HepG2 (cell line): Measurements from ENCODE around the gene DCTN1. TPM values are rescaled to one million over a fixed set of nuclear protein-coding genes. Genes with fewer than 3 reads are reported as not detected.

Experiments
- CEBPZ ChIP-seq: IDR thresholded peaks from 2 replicates; pipeline ENCODE4 v1.6.1; 2012; ENCODE audit warnings: low read length, improper control_type of control experiment
- DNMT3B ChIP-seq: conservative IDR thresholded peaks from 2 replicates; pipeline ENCODE4 v1.6.1; 2016; ENCODE audit warnings: missing biosample characterization, control low read depth
- HNRNPK ChIP-seq: fragments of 200-400 bp; formaldehyde crosslinking; IDR thresholded peaks from 2 replicates; pipeline ENCODE4 v1.6.1; 2018; ENCODE audit warnings: low read length, low read depth, moderate library complexity, mild to moderate bottlenecking; ENCODE audit not compliant: poor library complexity, severe bottlenecking
- IRF2 ChIP-seq: IDR thresholded peaks from 2 replicates; pipeline ENCODE4 v1.6.1; 2018; ENCODE audit warnings: missing genetic modification reagents, missing compliant biosample characterization
- ISX ChIP-seq: sonication (generic); formaldehyde crosslinking; conservative IDR thresholded peaks from 2 replicates; pipeline ENCODE4 v1.5.0; 2020; ENCODE audit warnings: missing genetic modification reagents
- MEF2D ChIP-seq: sonication (generic); formaldehyde crosslinking; IDR thresholded peaks from 2 replicates; pipeline ENCODE4 v1.5.1; 2020; ENCODE audit warnings: mild to moderate bottlenecking, missing genetic modification reagents
- NR2F2 ChIP-seq: IDR thresholded peaks from 2 replicates; pipeline ENCODE4 v1.6.1; 2012; ENCODE audit warnings: low read depth, inconsistent platforms, borderline replicate concordance
- SNAPC2 ChIP-seq: sonication (generic); formaldehyde crosslinking; IDR thresholded peaks from 2 replicates; pipeline ENCODE4 v1.8.1; 2022; ENCODE audit warnings: mild to moderate bottlenecking, missing genetic modification reagents
- YY1 ChIP-seq: IDR thresholded peaks from 2 replicates; pipeline ENCODE4 v1.6.1; 2011; ENCODE audit warnings: low read length, low read depth, moderate library complexity, mild to moderate bottlenecking; ENCODE audit not compliant: insufficient read depth, insufficient replicate concordance
- ZNF275 ChIP-seq: sonication (generic); formaldehyde crosslinking; IDR thresholded peaks from 2 replicates; pipeline ENCODE4 v1.8.0; 2022; ENCODE audit warnings: missing genetic modification reagents, mild to moderate bottlenecking, inconsistent platforms, borderline replicate concordance
- ZNF616 ChIP-seq: sonication (generic); formaldehyde crosslinking; IDR thresholded peaks from 2 replicates; pipeline ENCODE4 v1.5.0; 2020; ENCODE audit warnings: low read depth, mild to moderate bottlenecking, missing genetic modification reagents
- polyA plus RNA-seq, 8 experiments: library from polyadenylated mRNA; depleted of rRNA in 3 of 8; stranded (reverse) in 7 of 8; unstranded in 1 of 8; fragments of >200 nt; fragmentation: Illumina TruSeq in 4 of 8; extraction: Trizol in 4 of 8; gene quantifications; 2 replicates each; pipeline versions ENCODE4 v1.2.1 to v1.2.3, GENCODE V29; 2011 to 2016; ENCODE audit warnings: low read depth in 4 of 8, missing spikeins in 1 of 8, mixed read lengths in 1 of 8; ENCODE audit not compliant: insufficient read depth in 1 of 8
- total RNA-seq, 5 experiments: library from RNA; depleted of rRNA; stranded (reverse); fragments of >200 nt; fragmentation: Illumina TruSeq; extraction: Trizol; gene quantifications; 2 replicates each; pipeline ENCODE4 v1.2.3, GENCODE V29; 2016; ENCODE audit warnings: low read depth in 1 of 5
- TF ChIP-seq, protein P1 (sequence below), 2 experiments: IDR thresholded peaks; 2 replicates each; pipeline ENCODE4 v1.6.1; 2011 to 2012; ENCODE audit warnings: low read length in 2 of 2, borderline replicate concordance in 1 of 2, low read depth in 1 of 2, mild to moderate bottlenecking in 1 of 2, moderate library complexity in 1 of 2
- TF ChIP-seq, protein P2 (sequence below): sonication (generic); formaldehyde crosslinking; IDR thresholded peaks from 2 replicates; pipeline ENCODE4 v1.5.1; 2020; ENCODE audit warnings: mild to moderate bottlenecking, missing genetic modification reagents, moderate library complexity
- TF ChIP-seq, protein P3 (sequence below): sonication (generic); formaldehyde crosslinking; IDR thresholded peaks from 2 replicates; pipeline ENCODE4 v1.5.0; 2020; ENCODE audit warnings: mild to moderate bottlenecking, missing genetic modification reagents, borderline replicate concordance

Gene DCTN1
- total and polyA plus RNA-seq, 2 of the 13 experiments (the other 11 are each of a cell fraction or from before 2014, with no cell fraction given), result 73.2 to 122 TPM

DNA sequence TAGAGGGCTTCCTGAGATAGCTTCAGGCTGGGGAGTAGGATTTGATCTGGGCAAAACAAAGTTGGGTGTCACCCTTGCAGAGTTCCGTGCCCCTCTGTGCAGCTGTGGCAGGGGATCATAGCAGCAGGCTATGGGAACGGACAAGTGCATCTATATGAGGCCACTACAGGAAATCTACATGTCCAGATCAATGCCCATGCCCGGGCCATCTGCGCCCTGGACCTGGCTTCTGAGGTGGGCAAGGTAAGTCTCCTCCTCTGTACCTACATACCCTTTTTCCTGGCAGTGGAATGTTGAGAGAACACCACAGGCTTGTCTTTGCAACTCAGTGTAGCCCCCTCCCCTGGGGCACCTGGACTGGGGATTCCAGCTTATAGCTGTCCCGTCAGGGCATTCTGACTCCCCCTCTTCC is 44.9 kb upstream of the DCTN1 start (continued):
- TF ChIP-seq ZNF275 (CRISPR knock-in tag) (0 out of 2 replicates have a peak, but pooled peaks have one; percentile 66), YY1 (peak; percentile 8), ZNF616 (CRISPR knock-in tag) (0 out of 2 replicates have a peak, but pooled peaks have one; percentile 41), DNMT3B (CRISPR knock-in tag) (peak; percentile 67; the same call in 1 of the 2 replicates), NR2F2 (no peak), SNAPC2 (CRISPR knock-in tag) (no peak), ISX (CRISPR knock-in tag) (no peak), HNRNPK (no peak), IRF2 (0 out of 2 replicates have a peak, but pooled peaks have one; percentile 0), CEBPZ (no peak), MEF2D (CRISPR knock-in tag) (peak; percentile 56; the same call in 1 of the 2 replicates)
- TF ChIP-seq, protein P1, sequence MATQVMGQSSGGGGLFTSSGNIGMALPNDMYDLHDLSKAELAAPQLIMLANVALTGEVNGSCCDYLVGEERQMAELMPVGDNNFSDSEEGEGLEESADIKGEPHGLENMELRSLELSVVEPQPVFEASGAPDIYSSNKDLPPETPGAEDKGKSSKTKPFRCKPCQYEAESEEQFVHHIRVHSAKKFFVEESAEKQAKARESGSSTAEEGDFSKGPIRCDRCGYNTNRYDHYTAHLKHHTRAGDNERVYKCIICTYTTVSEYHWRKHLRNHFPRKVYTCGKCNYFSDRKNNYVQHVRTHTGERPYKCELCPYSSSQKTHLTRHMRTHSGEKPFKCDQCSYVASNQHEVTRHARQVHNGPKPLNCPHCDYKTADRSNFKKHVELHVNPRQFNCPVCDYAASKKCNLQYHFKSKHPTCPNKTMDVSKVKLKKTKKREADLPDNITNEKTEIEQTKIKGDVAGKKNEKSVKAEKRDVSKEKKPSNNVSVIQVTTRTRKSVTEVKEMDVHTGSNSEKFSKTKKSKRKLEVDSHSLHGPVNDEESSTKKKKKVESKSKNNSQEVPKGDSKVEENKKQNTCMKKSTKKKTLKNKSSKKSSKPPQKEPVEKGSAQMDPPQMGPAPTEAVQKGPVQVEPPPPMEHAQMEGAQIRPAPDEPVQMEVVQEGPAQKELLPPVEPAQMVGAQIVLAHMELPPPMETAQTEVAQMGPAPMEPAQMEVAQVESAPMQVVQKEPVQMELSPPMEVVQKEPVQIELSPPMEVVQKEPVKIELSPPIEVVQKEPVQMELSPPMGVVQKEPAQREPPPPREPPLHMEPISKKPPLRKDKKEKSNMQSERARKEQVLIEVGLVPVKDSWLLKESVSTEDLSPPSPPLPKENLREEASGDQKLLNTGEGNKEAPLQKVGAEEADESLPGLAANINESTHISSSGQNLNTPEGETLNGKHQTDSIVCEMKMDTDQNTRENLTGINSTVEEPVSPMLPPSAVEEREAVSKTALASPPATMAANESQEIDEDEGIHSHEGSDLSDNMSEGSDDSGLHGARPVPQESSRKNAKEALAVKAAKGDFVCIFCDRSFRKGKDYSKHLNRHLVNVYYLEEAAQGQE (IDR thresholded peaks at IDR 0.05; ENCODE audit: borderline replicate concordance in 1 of 2, low read depth in 1 of 2, low read length in 2 of 2), result no peak
- TF ChIP-seq, protein P2, sequence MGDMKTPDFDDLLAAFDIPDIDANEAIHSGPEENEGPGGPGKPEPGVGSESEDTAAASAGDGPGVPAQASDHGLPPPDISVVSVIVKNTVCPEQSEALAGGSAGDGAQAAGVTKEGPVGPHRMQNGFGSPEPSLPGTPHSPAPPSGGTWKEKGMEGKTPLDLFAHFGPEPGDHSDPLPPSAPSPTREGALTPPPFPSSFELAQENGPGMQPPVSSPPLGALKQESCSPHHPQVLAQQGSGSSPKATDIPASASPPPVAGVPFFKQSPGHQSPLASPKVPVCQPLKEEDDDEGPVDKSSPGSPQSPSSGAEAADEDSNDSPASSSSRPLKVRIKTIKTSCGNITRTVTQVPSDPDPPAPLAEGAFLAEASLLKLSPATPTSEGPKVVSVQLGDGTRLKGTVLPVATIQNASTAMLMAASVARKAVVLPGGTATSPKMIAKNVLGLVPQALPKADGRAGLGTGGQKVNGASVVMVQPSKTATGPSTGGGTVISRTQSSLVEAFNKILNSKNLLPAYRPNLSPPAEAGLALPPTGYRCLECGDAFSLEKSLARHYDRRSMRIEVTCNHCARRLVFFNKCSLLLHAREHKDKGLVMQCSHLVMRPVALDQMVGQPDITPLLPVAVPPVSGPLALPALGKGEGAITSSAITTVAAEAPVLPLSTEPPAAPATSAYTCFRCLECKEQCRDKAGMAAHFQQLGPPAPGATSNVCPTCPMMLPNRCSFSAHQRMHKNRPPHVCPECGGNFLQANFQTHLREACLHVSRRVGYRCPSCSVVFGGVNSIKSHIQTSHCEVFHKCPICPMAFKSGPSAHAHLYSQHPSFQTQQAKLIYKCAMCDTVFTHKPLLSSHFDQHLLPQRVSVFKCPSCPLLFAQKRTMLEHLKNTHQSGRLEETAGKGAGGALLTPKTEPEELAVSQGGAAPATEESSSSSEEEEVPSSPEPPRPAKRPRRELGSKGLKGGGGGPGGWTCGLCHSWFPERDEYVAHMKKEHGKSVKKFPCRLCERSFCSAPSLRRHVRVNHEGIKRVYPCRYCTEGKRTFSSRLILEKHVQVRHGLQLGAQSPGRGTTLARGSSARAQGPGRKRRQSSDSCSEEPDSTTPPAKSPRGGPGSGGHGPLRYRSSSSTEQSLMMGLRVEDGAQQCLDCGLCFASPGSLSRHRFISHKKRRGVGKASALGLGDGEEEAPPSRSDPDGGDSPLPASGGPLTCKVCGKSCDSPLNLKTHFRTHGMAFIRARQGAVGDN (CRISPR knock-in tag), result peak; percentile 40; the same call in 1 of the 2 replicates
- TF ChIP-seq, protein P3, sequence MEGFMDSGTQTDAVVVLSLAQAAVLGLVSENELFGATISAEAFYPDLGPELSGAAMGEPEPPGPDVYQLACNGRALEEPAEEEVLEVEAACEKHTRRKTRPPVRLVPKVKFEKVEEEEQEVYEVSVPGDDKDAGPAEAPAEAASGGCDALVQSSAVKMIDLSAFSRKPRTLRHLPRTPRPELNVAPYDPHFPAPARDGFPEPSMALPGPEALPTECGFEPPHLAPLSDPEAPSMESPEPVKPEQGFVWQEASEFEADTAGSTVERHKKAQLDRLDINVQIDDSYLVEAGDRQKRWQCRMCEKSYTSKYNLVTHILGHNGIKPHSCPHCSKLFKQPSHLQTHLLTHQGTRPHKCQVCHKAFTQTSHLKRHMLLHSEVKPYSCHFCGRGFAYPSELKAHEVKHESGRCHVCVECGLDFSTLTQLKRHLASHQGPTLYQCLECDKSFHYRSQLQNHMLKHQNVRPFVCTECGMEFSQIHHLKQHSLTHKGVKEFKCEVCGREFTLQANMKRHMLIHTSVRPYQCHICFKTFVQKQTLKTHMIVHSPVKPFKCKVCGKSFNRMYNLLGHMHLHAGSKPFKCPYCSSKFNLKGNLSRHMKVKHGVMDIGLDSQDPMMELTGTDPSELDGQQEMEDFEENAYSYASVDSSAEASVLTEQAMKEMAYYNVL (CRISPR knock-in tag), result no peak
